Esophagus squamous epithelium (tissue), 4 donors: ENCODE measurements around the gene TCF12.

ENCODE experiments used
- CTCF ChIP-seq, 6 experiments: fragments of 450-650 bp in 4 of 6; fragments of 200-600 bp in 2 of 6; sonication (generic) in 2 of 6; IDR thresholded peaks; one replicate each; pipeline ENCODE4 v1.5.1; 2016 to 2019; ENCODE audit warnings: antibody characterized with exemption in 6 of 6, mild to moderate bottlenecking in 4 of 6, moderate library complexity in 4 of 6
- POLR2A ChIP-seq, 4 donors: fragments of 450-650 bp; IDR thresholded peaks; one replicate each; pipeline ENCODE4 v1.6.1; 2017; ENCODE audit warnings: antibody characterized with exemption in 4 of 4, mild to moderate bottlenecking in 4 of 4, moderate library complexity in 3 of 4

DNA sequence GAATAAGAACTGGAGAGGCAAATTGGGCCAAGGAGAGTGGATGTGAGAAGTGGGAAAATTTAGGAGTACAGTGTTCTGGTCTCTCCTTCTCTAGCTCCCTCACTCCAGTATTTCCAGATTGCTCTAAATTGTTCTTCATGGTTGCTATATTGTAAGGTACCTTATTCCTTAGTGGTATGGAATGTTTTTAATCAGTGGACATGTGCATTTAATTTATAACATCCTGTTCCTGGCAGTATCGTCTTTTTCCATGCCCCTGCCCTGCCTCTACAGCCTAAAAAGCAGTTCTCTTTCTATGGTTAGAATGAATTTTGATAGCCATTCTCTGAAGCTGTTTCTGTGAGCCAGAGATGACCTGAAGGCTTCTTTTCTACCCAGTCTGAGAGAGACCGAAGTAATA, 180.5 kb downstream of the TCF12 start:
- TF ChIP-seq CTCF (IDR thresholded peaks at IDR 0.05) (no peak), POLR2A (IDR thresholded peaks at IDR 0.05) (no peak)
